ENCODE data around the gene PBX4.

The PBX4 gene

DNA sequence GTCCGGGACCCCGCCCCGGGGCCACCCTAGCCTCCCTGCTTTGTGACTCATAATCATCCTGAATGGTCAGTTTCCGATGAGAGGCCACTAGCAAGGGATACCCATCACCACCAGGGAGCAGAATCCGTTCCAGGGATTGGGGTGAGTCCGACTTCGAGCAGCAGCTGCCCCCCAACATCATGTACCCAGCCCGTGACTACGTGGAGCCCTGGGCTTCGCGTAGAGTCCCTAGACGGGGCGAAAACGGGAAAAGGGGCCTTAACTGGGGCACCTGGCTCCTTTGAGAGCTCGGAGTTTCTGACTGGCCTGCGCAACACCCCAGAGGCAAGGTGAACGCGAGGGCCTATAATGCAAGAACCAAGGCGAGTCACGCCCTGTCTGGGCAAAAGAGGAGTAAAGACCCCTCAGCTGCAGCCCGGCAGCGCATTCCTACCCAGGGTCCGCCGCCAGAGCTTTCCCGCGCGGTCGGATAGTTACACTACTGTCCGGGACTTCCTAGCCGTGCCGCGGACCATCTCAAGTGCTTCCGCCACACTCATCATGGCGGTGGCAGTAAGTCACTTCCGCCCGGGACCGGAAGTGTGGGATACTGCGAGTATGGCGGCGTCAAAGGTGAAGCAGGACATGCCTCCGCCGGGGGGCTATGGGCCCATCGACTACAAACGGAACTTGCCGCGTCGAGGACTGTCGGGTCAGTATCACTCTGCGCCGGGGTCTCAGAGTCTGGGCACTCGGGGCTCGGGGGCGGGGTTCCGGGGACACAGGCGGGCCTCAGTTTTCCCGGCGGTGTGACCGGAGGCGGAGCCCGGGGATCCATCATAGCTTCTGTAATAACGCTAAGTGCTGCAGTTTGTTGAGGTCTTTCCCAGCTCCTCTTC lies 102.6 kb downstream of the PBX4 start, which contains the start of gene NDUFA13:
TSS of gene NDUFA13 (plus strand) at position 584 of the 878 bp plus-strand sequence. CDS start at position 598, 14 bp downstream.
- Histone ChIP-seq H3K4me3 (ENCODE audit: low read depth, low read length) (peak within 1 kb of the TSS; percentile 80), H3K27me3 (ENCODE audit: control insufficient read depth, insufficient read depth, low read length) (no peaks in the 10 kb centered on the region), H3K9me3 (ENCODE audit: control insufficient read depth, insufficient read depth, low read depth, low read length) (no peaks in the 10 kb centered on the region), H3K27ac (ENCODE audit: low read depth, low read length) (peak within 1 kb of the TSS; percentile 61), H3K4me1 (ENCODE audit: control insufficient read depth, insufficient read depth, low read length) (peaks cover 7% of the 10 kb centered on the region), H3K9ac (ENCODE audit: low read length) (peak within 1 kb of the TSS; percentile 93), H3K36me3 (ENCODE audit: control insufficient read depth, insufficient read depth, low read length) (peaks cover 19% of the 10 kb centered on the region)

DNA sequence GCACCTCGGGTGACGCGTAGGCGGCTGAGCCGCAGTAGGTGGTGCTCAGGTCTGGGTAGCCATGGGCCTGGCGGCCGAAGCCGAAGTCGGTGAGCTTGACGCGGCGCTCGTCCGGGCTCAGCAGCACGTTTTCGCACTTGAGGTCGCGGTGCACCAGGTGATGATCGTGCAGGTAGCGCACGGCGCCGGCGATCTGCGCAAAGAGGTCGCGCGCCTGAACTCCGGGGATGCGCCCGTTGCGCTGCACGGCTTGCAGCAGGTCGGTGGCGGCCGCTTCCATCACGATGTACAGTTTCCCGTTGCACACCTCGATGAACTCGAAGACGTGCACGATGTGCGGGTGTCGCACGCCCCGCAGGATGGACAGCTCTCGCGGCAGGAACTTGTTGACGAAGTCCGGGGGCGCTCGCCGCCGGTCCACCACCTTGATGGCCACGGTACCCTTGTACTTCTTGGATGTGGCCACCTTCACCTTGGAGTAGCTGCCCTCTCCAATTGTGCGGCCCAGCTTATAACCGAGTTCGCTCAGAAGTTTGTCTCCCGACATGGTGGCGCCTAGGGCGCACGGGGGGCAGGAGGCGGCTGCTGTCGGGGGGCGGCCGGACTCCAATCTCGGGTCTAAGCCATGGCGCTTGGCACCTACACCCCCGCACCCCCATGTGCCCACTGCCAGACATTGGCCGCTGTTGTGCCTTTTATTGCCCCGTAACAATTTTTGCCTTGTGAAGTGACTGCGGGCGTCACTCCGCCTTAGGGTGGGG lies 103.4 kb downstream of the PBX4 start, which contains the start of gene TSSK6:
TSS of gene TSSK6 (minus strand) at position 668 of the 761 bp plus-strand sequence. CDS start at position 547, 121 bp downstream.
- Histone ChIP-seq H3K27me3 (ENCODE audit: control insufficient read depth, insufficient read depth, low read length) (no peaks in the 10 kb centered on the region), H3K4me3 (ENCODE audit: low read depth, low read length) (peak within 1 kb of the TSS; percentile 80), H3K27ac (ENCODE audit: low read depth, low read length) (peak within 1 kb of the TSS; percentile 61), H3K9ac (ENCODE audit: low read length) (peak within 1 kb of the TSS; percentile 93), H3K9me3 (ENCODE audit: control insufficient read depth, insufficient read depth, low read depth, low read length) (no peaks in the 10 kb centered on the region), H3K4me1 (ENCODE audit: control insufficient read depth, insufficient read depth, low read length) (peaks cover 7% of the 10 kb centered on the region), H3K36me3 (ENCODE audit: control insufficient read depth, insufficient read depth, low read length) (peaks cover 11% of the 10 kb centered on the region)

- Histone ChIP-seq H3K4me1 (ENCODE audit: control insufficient read depth, insufficient read depth, low read length) (peaks cover 7% of the 10 kb centered on the region), H3K4me3 (ENCODE audit: low read depth, low read length) (no peak overlapping the region), H3K36me3 (ENCODE audit: control insufficient read depth, insufficient read depth, low read length) (peaks cover 3% of the 10 kb centered on the region), H3K27me3 (ENCODE audit: control insufficient read depth, insufficient read depth, low read length) (no peaks in the 10 kb centered on the region), H3K9ac (ENCODE audit: low read length) (no peak overlapping the region), H3K9me3 (ENCODE audit: control insufficient read depth, insufficient read depth, low read depth, low read length) (no peaks in the 10 kb centered on the region), H3K27ac (ENCODE audit: low read depth, low read length) (no peak overlapping the region)
Measured at GRCh38 chr19:19514215-19514657, 104.3 kb downstream of the PBX4 start.

DNA sequence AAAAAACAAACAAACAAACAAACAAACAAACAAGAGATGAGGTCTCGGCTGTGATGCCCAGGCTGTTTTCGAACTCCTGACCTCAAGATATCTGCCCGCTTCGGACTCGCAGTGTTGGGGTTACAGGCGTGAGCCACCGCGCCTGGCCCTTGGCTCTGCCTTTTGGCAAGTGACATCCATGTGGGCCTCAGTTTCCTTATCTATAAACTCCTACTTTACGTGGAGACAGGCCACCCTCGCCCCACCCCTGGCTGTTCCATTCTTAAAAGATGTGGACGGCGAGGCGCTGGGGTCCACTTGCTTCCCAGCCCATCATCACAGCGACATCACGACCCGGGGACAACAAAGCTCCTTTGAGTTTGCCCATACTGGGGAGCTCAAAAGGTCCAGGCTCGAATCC lies 104.8 kb downstream of the PBX4 start:
- Histone ChIP-seq H3K9ac (ENCODE audit: low read length) (no peak overlapping the region), H3K27me3 (ENCODE audit: control insufficient read depth, insufficient read depth, low read length) (no peaks in the 10 kb centered on the region), H3K4me1 (ENCODE audit: control insufficient read depth, insufficient read depth, low read length) (peaks cover 7% of the 10 kb centered on the region), H3K27ac (ENCODE audit: low read depth, low read length) (no peak overlapping the region), H3K36me3 (ENCODE audit: control insufficient read depth, insufficient read depth, low read length) (no peaks in the 10 kb centered on the region), H3K9me3 (ENCODE audit: control insufficient read depth, insufficient read depth, low read depth, low read length) (no peaks in the 10 kb centered on the region), H3K4me3 (ENCODE audit: low read depth, low read length) (no peak overlapping the region)
